ENCODE results near the gene WDFY4.

WDFY4 gene

GRCh38 chr10:48701941-48702340 is 17.3 kb downstream of the WDFY4 start:
- no peaks in the 10 kb centered on the region for H3K36me3 ChIP-seq (replicated peaks)
- DNase-seq (ENCODE audit: low spot score in 2 of 2), result no peak
- no peaks in the 10 kb centered on the region for H3K27me3 ChIP-seq (ENCODE audit: low read depth)
- in situ Hi-C loops (cut with MboI; ENCODE audit: low sequenced_read_pairs), result no loop called here
- no peak overlapping the region for H3K4me3 ChIP-seq
- H3K4me1 ChIP-seq, result no peaks in the 10 kb centered on the region
- no peaks in the 10 kb centered on the region for H3K9me3 ChIP-seq

- H3K4me1 ChIP-seq, result no peaks in the 10 kb centered on the region
- no peaks in the 10 kb centered on the region for H3K27me3 ChIP-seq (ENCODE audit: low read depth)
- in situ Hi-C loops (cut with MboI; ENCODE audit: low sequenced_read_pairs), result no loop called here
- H3K36me3 ChIP-seq (replicated peaks), result no peaks in the 10 kb centered on the region
- H3K9me3 ChIP-seq, result no peaks in the 10 kb centered on the region
- no peak overlapping the region for H3K4me3 ChIP-seq
- no peak for DNase-seq (ENCODE audit: low spot score in 2 of 2)
Measured at GRCh38 chr10:48703531-48704122, 19.0 kb downstream of the WDFY4 start.

- in situ Hi-C loops (cut with MboI; ENCODE audit: low sequenced_read_pairs), result no loop called here
- Histone ChIP-seq H3K9me3 (no peaks in the 10 kb centered on the region), H3K4me3 (no peak overlapping the region), H3K4me1 (no peaks in the 10 kb centered on the region), H3K27me3 (ENCODE audit: low read depth) (no peaks in the 10 kb centered on the region), H3K36me3 (replicated peaks) (no peaks in the 10 kb centered on the region)
- DNase-seq (ENCODE audit: low spot score in 2 of 2), result no peak
Measured at GRCh38 chr10:48704156-48704555, 19.5 kb downstream of the WDFY4 start.

- Histone ChIP-seq H3K27me3 (ENCODE audit: low read depth) (no peaks in the 10 kb centered on the region), H3K36me3 (replicated peaks) (no peaks in the 10 kb centered on the region), H3K4me1 (no peaks in the 10 kb centered on the region), H3K4me3 (no peak overlapping the region), H3K9me3 (no peaks in the 10 kb centered on the region)
- DNase-seq (ENCODE audit: low spot score in 2 of 2), result no peak
- in situ Hi-C loops (cut with MboI; ENCODE audit: low sequenced_read_pairs), result no loop called here
Measured at GRCh38 chr10:48705401-48705938, 20.8 kb downstream of the WDFY4 start.

- Histone ChIP-seq H3K4me1 (no peaks in the 10 kb centered on the region), H3K27me3 (ENCODE audit: low read depth) (no peaks in the 10 kb centered on the region), H3K4me3 (no peak overlapping the region), H3K9me3 (no peaks in the 10 kb centered on the region), H3K36me3 (replicated peaks) (no peaks in the 10 kb centered on the region)
- in situ Hi-C loops (cut with MboI; ENCODE audit: low sequenced_read_pairs), result no loop called here
- no peak for DNase-seq (ENCODE audit: low spot score in 2 of 2)
Measured at GRCh38 chr10:48707472-48707871, 22.8 kb downstream of the WDFY4 start.

GRCh38 chr10:48708144-48708543 is 23.5 kb downstream of the WDFY4 start:
- Histone ChIP-seq H3K4me3 (no peak overlapping the region), H3K27me3 (ENCODE audit: low read depth) (no peaks in the 10 kb centered on the region), H3K9me3 (no peaks in the 10 kb centered on the region), H3K4me1 (no peaks in the 10 kb centered on the region), H3K36me3 (replicated peaks) (no peaks in the 10 kb centered on the region)
- in situ Hi-C loops (cut with MboI; ENCODE audit: low sequenced_read_pairs), result no loop called here
- no peak for DNase-seq (ENCODE audit: low spot score in 2 of 2)

- Histone ChIP-seq H3K9me3 (no peaks in the 10 kb centered on the region), H3K27me3 (ENCODE audit: low read depth) (no peaks in the 10 kb centered on the region), H3K4me1 (no peaks in the 10 kb centered on the region), H3K36me3 (replicated peaks) (no peaks in the 10 kb centered on the region), H3K4me3 (no peak overlapping the region)
- DNase-seq (ENCODE audit: low spot score in 2 of 2), result no peak
- in situ Hi-C loops (cut with MboI; ENCODE audit: low sequenced_read_pairs), result no loop called here
Measured at GRCh38 chr10:48710647-48711275, 26.1 kb downstream of the WDFY4 start.

GRCh38 chr10:48711830-48712229 is 27.2 kb downstream of the WDFY4 start:
- H3K36me3 ChIP-seq (replicated peaks), result no peaks in the 10 kb centered on the region
- no peaks in the 10 kb centered on the region for H3K9me3 ChIP-seq
- no peaks in the 10 kb centered on the region for H3K27me3 ChIP-seq (ENCODE audit: low read depth)
- no peak for DNase-seq (ENCODE audit: low spot score in 2 of 2)
- no peak overlapping the region for H3K4me3 ChIP-seq
- no peaks in the 10 kb centered on the region for H3K4me1 ChIP-seq
- in situ Hi-C loops (cut with MboI; ENCODE audit: low sequenced_read_pairs), result no loop called here

- Histone ChIP-seq H3K36me3 (replicated peaks) (no peaks in the 10 kb centered on the region), H3K4me1 (no peaks in the 10 kb centered on the region), H3K4me3 (no peak overlapping the region), H3K27me3 (ENCODE audit: low read depth) (no peaks in the 10 kb centered on the region), H3K9me3 (no peaks in the 10 kb centered on the region)
- DNase-seq (ENCODE audit: low spot score in 2 of 2), result no peak
- in situ Hi-C loops (cut with MboI; ENCODE audit: low sequenced_read_pairs), result no loop called here
Measured at GRCh38 chr10:48714088-48714487, 29.4 kb downstream of the WDFY4 start.

- H3K9me3 ChIP-seq, result no peaks in the 10 kb centered on the region
- in situ Hi-C loops (cut with MboI; ENCODE audit: low sequenced_read_pairs), result no loop called here
- no peak for DNase-seq (ENCODE audit: low spot score in 2 of 2)
- no peaks in the 10 kb centered on the region for H3K4me1 ChIP-seq
- no peaks in the 10 kb centered on the region for H3K27me3 ChIP-seq (ENCODE audit: low read depth)
- no peaks in the 10 kb centered on the region for H3K36me3 ChIP-seq (replicated peaks)
- no peak overlapping the region for H3K4me3 ChIP-seq
Measured at GRCh38 chr10:48716416-48716815, 31.7 kb downstream of the WDFY4 start.

- Histone ChIP-seq H3K4me1 (no peaks in the 10 kb centered on the region), H3K36me3 (replicated peaks) (no peaks in the 10 kb centered on the region), H3K4me3 (no peak overlapping the region), H3K9me3 (no peaks in the 10 kb centered on the region), H3K27me3 (ENCODE audit: low read depth) (no peaks in the 10 kb centered on the region)
- in situ Hi-C loops (cut with MboI; ENCODE audit: low sequenced_read_pairs), result no loop called here
- no peak for DNase-seq (ENCODE audit: low spot score in 2 of 2)
Measured at GRCh38 chr10:48720611-48721010, 35.9 kb downstream of the WDFY4 start.

GRCh38 chr10:48722153-48723145 is 37.8 kb downstream of the WDFY4 start:
- Histone ChIP-seq H3K9me3 (no peaks in the 10 kb centered on the region), H3K4me3 (no peak overlapping the region), H3K27me3 (ENCODE audit: low read depth) (no peaks in the 10 kb centered on the region), H3K4me1 (no peaks in the 10 kb centered on the region), H3K36me3 (replicated peaks) (no peaks in the 10 kb centered on the region)
- in situ Hi-C loops (cut with MboI; ENCODE audit: low sequenced_read_pairs), result no loop called here
- no peak for DNase-seq (ENCODE audit: low spot score in 2 of 2)

- in situ Hi-C loops (cut with MboI; ENCODE audit: low sequenced_read_pairs), result no loop called here
- Histone ChIP-seq H3K27me3 (ENCODE audit: low read depth) (no peaks in the 10 kb centered on the region), H3K9me3 (no peaks in the 10 kb centered on the region), H3K4me1 (no peaks in the 10 kb centered on the region), H3K4me3 (no peak overlapping the region), H3K36me3 (replicated peaks) (no peaks in the 10 kb centered on the region)
- no peak for DNase-seq (ENCODE audit: low spot score in 2 of 2)
Measured at GRCh38 chr10:48724127-48724526, 39.5 kb downstream of the WDFY4 start.

- H3K4me3 ChIP-seq, result no peak overlapping the region
- DNase-seq (ENCODE audit: low spot score in 2 of 2), result no peak
- H3K4me1 ChIP-seq, result no peaks in the 10 kb centered on the region
- H3K36me3 ChIP-seq (replicated peaks), result no peaks in the 10 kb centered on the region
- H3K27me3 ChIP-seq (ENCODE audit: low read depth), result no peaks in the 10 kb centered on the region
- in situ Hi-C loops (cut with MboI; ENCODE audit: low sequenced_read_pairs), result no loop called here
- no peaks in the 10 kb centered on the region for H3K9me3 ChIP-seq
Measured at GRCh38 chr10:48725708-48726107, 41.0 kb downstream of the WDFY4 start.

Data from HAP-1 (cell line).